GM18867 (cell line): Measurements from ENCODE around the gene OARD1.

Experiments used
- ATAC-seq: cut with Tn5 transposase; IDR thresholded peaks from one replicate; pipeline ENCODE4 v1.9.1; 2021; ENCODE audit warnings: mild to moderate bottlenecking, moderate library complexity; ENCODE audit not compliant: unreplicated experiment

The OARD1 gene

DNA sequence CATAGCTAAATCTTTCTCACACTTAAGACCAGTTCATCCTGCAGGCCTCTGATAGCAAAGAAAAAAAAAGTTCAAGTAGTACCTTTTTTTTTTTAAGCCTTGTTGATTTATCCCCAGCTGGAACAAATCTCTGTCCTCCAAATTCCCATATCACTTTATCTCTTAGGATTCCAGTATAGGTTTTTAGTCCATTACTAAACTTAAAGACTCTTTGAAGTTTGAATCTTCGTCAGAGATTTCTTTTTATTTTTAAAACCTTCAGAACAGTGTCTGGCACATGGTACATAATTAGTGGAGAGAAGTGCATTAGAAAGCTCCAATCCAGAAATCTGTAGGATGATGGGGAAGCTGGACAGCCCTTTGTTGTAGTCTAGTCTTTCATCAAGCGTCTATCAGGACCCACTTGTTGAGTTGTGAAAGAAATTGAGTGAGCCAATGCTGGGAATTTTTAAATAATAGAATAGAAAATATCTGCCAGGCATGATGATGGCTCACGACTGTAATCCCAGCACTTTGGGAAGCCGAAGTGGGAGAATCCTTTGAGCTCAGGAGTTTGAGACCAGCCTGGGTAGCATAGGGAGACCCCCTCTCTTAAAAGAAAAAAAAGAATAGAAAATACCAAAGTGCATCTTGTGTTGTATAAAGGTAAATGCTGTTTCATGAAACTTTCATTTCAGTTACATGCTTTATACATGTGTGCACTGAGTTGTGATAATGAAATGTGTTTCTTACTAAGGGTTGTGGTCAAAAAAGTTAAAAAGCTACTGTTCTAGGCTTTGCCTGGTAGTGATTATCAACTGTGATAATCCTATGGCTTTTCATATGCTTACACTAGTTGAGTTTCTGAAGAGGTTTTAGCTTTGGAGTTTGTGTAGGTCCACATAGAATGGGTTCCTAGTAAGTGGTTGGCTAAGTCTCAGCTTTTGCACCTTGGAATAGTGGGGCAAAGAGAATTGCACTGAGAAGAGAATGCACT lies 3.8 kb upstream of the OARD1 start:
- ATAC-seq = no peak

DNA sequence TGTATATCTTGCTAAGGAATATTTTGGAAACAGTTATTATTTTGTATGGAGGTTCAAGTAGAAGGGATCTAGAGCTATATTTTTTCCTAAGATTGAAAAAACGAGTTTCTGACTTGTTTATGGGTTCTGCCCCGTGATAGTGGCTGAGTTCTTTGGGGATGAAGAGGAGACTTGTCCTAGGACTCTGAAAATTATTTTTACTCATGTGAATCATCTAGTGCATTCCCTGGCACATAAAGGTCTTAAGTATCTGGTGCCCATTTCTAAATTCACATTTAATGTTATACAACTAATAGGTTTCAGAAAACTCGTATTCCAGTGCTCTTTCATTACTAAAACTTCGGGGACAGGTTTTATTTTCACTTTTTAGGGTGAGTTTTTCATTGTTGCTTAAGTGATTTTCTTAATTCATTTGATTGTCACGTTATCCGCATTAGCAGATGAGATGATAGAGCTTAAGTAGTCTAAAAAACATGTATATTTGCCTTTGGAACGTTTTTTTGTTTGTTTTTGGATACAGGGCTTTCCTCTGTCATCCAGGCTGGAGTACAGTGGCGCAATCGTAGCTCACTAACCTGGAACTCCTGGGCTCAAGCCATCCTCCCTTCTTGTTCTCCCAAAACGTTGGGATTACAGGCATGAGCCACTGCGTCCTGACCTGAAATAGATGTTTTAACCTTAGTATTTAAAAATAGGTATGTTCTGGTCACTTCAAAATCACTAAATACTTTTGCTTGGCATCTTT lies 2.7 kb upstream of the OARD1 start:
- ATAC-seq = no peak

DNA sequence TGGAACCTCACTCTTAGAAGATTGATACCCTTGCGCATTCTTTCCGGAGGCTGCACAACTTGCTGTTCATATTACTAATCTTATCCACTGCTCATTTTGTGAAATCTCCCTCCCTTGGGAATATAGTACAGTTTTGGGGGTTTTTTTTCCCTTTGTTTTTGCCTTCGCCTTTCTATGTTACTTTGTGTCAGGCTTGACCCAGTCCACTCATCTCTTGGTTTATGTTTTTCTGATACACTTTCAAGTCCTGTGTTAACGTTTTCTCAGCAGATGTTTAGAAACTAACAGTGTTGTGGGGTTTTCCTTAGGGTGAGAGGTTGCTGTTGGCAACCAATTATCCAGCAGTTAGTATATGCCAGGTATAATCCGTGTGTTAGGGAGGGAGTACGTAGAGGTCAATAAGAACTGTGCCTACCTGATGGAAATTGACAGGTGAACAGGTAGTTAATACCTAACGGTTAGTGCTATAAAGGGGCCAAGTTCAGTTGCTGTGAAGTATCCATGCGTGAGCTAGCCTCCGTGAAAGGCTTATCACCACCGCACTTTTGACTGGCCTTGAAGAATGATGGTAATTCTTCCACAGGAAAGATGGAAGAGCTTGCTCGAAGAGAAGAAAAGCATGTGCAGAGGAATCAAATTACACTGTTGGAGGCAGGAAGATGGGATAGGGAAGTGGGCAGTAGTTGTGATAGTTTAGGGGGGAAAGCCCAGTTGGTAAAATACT lies 2.0 kb upstream of the OARD1 start:
- ATAC-seq = no peak

DNA sequence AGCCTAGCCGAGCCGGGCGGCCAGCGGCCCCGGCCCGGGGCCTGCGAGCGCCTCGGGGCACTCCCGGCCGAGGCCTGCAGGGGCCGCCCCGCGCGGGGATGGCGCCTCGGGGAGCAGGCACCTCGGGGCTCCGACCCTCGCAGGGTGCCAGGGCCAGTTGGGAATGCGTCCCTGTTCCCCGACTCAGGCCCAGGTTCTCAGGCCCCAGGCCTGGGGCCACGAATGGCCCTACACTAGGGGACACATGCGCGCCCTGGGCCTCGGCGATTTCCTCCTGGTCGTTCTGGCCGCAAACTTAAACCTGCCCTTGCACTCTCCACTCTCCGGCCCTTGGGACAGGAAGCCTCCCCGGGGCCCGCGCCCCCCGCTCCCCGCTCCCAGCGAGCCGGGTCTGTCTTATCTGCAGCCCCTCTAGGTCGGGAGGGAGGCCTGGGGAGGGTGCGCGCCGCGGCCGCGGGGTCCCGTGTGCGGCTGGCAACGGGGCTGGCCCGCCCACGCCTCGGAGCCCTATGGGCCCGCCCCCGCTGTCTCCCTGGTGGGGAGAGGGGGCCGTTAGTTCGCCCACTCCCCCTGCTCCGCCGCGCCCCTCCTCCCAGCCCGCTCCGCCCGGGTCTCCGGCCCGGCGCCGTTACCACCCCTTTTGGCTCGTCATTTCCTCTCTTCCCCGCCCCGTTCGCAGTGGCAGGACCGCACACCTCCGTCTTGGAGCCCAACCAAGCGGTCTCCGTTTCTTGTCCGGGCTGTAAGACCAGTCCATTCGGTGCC lies 1.2 kb upstream of the OARD1 start:
- peak; percentile 30 for ATAC-seq

DNA sequence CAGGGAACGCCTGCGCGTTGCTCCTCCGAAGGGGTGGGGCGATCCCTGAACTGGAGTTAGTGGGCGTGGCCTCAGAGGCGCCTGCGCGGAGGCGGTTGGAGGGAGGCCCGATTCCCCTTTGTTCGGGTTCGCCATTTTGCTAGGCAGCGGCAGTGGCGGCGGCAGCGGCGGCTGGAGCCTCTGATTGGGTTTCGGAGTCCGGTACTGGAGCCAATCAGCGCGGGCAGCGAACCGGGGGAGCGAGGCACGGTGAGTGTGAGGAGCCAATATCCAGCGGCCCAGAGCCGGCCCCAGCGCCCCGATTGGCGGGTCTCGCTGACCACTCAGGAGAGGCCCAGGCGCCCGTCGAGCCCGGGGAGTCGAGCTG lies 663 bp upstream of the OARD1 start, which contains the start of gene NFYA:
Gene NFYA, plus strand, starts transcription at position 139 of the 367 bp plus-strand sequence. CDS start 6,116 bp downstream, outside the sequence.
- peak; percentile 64 for ATAC-seq

DNA sequence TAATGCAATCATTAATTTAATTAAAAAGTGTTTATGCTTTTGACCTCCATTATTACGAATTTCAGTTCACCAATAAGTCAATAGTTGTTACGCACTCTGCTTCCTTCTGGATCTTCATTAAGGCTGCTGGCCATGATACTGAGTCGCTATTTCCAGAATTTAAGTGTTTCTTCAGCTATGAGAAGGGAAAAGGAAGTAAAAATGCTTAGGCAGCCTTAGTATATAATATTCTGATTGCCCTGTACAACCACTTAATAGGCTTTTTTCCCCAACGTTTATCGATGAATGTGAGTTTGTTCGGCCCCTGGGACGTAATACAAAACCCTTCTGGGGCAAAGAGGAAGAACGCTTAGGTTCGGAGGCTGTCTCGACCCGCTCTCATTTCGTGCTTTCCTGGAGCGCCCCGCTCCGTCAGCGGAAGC lies 644 bp downstream of the OARD1 start:
- ATAC-seq = peak; percentile 22

DNA sequence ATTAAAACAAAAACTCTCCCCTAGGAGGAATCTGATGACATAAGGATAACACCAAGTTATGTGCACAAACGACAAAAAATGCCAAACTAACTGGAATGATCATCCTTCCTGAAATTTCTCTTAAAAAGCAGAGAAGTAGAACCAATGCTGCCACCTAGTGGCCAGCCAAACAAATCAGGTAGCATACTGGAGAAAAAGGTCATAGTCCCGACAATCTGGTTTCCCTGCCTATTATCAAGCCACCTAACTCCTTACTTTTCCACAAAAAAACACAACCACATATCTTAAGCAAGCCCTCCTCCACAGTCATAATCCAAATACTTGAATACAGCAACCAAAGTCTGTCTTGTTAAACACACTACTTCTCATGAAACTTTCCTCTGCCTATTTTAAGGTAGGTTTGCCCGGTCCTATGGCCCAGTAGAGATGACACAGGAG lies 5.3 kb downstream of the OARD1 start:
- no peak for ATAC-seq

DNA sequence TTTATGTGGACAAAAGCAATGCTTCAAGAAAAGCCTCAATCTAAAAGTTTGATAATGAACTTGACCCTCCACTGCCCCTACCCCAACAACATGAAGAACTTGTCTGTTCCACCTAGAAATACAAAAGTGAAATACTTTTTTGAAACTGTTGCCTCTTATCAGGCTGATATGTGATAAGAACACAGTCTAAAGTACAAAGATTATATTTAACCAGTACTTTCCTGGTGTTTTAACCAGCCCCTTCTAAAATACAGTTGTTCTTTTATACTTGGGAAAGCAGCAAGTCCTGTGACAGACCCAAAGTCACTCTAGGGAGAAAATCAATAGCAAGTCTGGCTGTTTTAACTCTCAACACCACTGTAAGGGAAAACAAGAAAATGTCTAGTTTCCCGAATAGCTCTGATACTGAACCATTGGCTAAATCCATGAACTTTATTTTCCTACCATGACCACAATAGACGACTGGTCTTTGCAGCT lies 6.6 kb downstream of the OARD1 start:
- ATAC-seq = no peak

DNA sequence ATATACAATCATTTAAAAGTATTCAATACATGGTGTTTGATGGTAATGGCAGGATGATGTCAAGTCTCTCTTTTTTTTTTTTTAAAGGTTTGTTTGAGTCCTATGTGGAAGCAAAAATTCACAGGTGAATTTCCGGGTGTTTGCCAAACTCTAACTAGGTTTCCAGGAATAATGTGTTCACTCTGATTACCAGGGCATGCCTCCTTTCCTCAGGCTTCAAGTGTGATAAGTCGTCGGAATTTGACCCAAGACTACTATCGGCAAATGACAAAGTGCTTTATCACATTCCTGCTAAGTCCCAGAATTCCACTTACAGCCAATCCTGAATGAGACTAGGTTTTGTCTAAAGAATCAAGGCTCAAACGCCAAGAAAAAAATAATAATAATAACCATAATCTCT lies 7.3 kb downstream of the OARD1 start:
- ATAC-seq = no peak

DNA sequence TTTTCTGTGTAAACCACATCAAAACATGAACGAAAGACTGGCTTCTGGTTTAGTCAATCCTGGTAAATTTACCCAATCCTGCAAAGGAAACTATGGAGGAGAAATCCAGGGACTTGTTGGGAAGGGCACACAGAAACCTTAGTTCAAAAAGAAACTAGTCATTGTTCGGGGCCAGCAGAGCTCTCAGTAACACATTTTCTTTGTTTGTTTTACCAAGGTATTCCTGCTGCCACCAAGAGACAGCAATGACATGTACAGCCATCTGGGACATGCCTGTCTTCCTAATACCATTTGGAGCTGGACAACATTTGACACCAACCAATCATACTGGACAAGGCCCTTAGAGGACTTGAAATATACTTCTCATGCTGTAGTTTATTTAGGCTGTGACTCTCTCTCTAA lies 8.3 kb downstream of the OARD1 start:
- no peak for ATAC-seq

DNA sequence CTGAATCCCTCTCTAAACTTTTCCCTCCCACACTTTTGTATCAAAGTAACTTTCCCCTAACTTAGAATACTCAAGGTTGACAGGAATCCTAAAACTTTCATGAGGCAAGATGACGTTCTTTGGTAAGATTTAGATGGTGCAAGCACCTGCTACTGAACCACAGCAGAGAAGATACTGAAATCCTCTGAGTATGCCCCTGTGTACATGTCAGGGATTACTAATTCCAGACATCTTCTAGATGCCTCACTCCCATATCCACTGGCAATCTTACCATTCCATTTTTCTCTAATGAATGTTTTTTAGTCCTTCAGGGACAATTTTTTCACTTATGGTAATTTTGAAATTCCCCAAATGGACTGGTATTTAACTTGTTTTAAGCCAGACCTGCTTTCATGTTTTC lies 10.1 kb downstream of the OARD1 start:
- no peak for ATAC-seq

DNA sequence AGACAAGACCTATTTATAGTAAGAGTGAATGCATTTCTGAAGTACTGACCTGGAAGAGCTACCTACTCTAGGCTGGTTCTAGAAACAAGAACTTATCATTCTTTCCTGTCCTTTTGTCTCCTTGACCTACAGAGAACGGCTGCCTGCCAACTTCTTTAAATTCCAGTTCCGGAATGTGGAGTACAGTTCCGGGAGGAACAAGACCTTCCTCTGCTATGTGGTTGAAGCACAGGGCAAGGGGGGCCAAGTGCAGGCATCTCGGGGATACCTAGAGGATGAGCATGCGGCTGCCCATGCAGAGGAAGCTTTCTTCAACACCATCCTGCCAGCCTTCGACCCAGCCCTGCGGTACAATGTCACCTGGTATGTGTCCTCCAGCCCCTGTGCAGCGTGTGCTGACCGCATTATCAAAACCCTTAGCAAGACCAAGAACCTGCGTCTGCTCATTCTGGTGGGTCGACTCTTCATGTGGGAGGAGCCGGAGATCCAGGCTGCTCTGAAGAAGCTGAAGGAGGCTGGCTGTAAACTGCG lies 10.9 kb downstream of the OARD1 start:
- ATAC-seq = no peak

DNA sequence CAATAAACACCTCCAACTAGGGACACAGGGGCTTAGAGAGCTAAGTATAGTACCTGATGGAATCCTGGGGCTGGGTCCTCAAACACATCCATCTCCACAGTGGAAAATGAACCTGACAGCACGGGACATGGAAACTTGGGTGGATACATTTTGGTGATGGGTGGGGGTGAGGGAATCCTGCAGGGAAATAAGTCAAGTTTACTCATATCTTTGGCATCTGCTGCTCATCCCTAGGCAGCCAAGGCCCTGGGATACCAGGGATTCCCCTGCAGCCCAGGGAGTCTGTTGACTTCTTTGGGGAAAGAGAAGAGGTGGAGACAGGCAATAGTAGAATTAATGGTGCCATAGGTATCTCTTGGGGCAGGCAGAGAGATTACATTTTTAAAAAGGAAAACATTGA lies 12.6 kb downstream of the OARD1 start:
- no peak for ATAC-seq

DNA sequence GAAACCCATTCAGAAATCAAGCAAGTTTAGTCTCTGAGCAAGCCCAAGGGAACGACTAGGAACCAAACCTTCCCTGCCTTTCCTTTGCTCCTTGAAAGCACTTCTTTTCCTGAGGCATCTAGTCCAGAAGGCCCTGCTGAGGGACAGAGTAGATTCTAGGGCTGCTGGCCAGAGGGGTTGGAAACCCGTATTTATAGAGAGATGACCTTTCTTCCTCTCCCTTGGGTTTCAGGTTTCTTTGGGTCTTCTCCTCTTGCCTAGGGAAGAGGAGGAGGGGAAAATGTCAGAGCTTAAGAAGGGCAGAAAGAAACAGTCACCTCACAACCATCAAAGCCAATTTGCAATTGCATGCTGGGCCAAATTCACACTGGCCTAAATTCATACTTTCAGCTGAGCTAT lies 13.4 kb downstream of the OARD1 start:
- no peak for ATAC-seq

DNA sequence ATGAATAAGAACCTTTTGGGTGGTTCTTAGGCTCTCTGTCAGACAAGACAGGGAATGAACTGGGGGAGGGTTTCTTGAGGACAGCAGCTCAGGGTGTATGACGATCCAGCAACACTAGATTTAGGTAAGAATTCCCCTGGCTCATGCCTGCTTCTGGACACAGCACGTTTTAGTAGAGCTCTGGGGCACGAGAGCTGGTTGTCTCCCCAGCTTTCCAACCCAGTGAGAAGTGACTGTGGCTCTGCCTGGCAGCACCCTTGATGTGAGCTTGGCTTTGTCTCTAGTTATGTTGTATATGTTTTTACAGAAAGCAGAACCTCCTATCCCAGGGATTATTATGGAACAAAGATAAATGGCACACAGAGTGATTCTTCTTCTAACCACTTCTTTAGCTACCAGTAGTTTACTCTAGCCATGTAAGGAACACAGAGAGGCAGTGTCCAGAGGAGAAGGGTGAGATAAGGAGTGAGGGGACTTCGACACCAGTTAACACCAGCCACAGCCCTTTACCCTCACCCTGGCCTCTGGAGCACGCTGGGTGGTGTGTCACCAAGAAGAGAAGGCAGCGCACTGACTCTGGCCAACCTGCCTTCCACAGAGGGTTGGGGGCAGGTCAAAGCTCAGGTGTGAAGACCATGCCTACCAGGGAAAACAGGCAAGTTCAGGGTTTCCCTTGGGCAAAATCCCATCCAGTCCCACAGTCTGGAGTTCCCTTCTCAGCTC lies 15.2 kb downstream of the OARD1 start:
- no peak for ATAC-seq

DNA sequence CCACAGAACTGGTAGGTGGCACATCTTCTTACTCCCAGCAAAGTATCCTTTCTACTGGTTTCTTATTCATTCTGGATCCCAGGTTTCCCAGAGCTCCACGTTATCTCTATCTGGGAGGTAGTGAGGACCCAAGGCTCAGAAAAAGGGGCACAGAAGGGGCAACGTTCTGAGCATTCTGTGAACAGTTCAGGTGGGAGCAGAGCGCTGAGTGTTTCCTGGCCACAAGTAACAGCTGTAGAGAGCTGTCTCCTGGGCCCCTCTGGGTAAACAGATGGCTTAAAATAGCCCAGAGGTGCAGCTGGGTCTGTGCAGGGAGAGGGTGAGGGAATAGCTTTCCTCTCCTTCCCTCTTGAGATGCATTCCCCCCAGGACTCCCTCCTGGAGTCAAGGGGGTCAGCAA lies 17.0 kb downstream of the OARD1 start:
- no peak for ATAC-seq

DNA sequence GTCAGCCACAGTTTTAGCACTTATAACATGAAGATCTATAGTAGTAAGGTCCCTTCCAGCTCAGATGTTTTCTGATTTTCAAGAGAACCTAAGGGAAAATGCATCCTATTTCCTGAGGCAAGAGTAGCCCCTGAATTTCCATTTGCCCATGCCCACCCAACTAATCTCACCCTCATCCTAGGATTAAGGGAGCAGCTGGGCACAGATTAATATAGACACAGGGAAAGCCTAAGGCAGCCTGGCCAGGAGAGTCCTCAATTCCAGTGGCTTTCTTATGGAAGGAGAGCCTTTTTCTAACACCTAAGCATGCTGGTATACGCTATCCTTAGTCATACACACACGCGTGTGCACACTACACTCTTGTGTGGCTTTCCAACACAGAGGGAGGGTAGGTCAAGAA lies 17.6 kb downstream of the OARD1 start:
- ATAC-seq = no peak

DNA sequence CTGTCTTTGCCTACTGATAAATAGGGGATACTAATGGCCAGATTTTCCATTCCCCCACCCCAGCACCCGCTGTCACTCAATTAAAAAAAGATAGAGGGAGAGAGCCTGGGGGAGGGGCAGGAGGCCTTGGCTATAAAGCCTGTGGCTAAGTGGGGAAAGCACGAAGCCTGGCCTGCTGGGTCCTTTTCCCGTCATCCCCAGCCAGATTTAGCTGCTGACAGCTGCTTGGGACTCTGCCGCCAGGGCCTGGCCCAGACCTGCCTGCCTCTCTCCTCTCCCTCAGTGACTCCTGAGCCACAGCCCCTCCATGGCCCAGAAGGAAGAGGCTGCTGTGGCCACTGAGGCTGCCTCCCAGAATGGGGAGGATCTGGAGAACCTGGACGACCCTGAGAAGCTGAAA lies 19.1 kb downstream of the OARD1 start, which contains the start of gene APOBEC2:
Gene APOBEC2, plus strand, starts transcription at position 162 of the 400 bp plus-strand sequence. Its CDS starts 146 bp downstream, at position 308.
- no peak for ATAC-seq

DNA sequence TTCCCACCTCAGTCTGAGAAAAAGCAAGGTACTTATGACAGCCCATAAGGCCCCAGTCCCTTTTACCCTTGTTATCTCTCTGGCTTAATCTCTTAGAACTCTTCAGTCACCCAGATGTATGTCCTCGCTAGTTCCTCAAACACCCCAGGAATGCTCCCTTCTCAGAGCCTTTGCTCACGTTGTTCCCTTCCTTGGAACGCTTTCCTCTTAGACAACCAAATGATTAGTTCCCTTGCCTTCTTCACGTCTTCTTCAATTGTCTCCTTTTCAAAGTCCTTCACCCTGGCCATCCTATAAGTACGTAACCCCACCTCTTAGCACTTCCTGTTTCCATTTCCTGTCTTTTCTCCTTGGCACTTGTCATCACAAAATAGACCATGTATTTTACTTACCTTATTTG lies 20.3 kb downstream of the OARD1 start:
- no peak for ATAC-seq
